ENCODE measurements around the gene CHID1.

The CHID1 gene
- total RNA-seq = 13.6 to 20.1 (median 18.8) reads per million in 4 donors

GRCh38 chr11:910589-911030, at the start of gene CHID1:
Gene CHID1 (minus strand): TSS chr11:910810. CDS start chr11:904816, 5,994 bp downstream.
- DNase-seq = peak; percentile 63 to 80 (median 72)

- no peak for DNase-seq
These were observed 49.0 kb upstream of the CHID1 start for GRCh38 chr11:959608-960007.

GRCh38 chr11:959027-959426, 48.4 kb upstream of the CHID1 start:
- no peak for DNase-seq

GRCh38 chr11:958101-958500, 47.5 kb upstream of the CHID1 start:
- DNase-seq = no peak

GRCh38 chr11:957212-957920, 46.8 kb upstream of the CHID1 start:
- no peak for DNase-seq

GRCh38 chr11:955154-956063, 44.8 kb upstream of the CHID1 start:
- no peak for DNase-seq

- DNase-seq = no peak
These were observed 44.0 kb upstream of the CHID1 start for GRCh38 chr11:954392-955153.

- no peak for DNase-seq
These were observed 42.9 kb upstream of the CHID1 start for GRCh38 chr11:953512-953911.

- no peak for DNase-seq
These were observed 42.1 kb upstream of the CHID1 start for GRCh38 chr11:952406-953385.

GRCh38 chr11:951507-951906, 40.9 kb upstream of the CHID1 start:
- DNase-seq = no peak

- no peak for DNase-seq
These were observed 37.1 kb upstream of the CHID1 start for GRCh38 chr11:947744-948143.

- no peak for DNase-seq
These were observed 35.4 kb upstream of the CHID1 start for GRCh38 chr11:945986-946385.

GRCh38 chr11:944711-945470, 34.3 kb upstream of the CHID1 start:
- DNase-seq = no peak

GRCh38 chr11:942823-943222, 32.2 kb upstream of the CHID1 start:
- no peak for DNase-seq

GRCh38 chr11:940496-941135, 30.0 kb upstream of the CHID1 start:
- DNase-seq = no peak

GRCh38 chr11:937841-938261, 27.2 kb upstream of the CHID1 start:
- DNase-seq = no peak

GRCh38 chr11:936199-936598, 25.6 kb upstream of the CHID1 start:
- DNase-seq = no peak

GRCh38 chr11:934527-934926, 23.9 kb upstream of the CHID1 start:
- no peak for DNase-seq

- no peak for DNase-seq
These were observed 23.3 kb upstream of the CHID1 start for GRCh38 chr11:933936-934335.

GRCh38 chr11:933142-933851, 22.7 kb upstream of the CHID1 start:
- no peak for DNase-seq
